HepG2 (cell line): ENCODE measurements around the gene PNRC1. TPM values are rescaled to one million over a fixed set of nuclear protein-coding genes. Genes with fewer than 3 reads are reported as not detected.

Experiments
- ARID3A ChIP-seq: IDR thresholded peaks from 2 replicates; pipeline ENCODE4 v1.6.1; 2012; ENCODE audit warnings: low read depth, low read length, improper control_type of control experiment
- CAMTA2 ChIP-seq: sonication (generic); formaldehyde crosslinking; IDR thresholded peaks from 2 replicates; pipeline ENCODE4 v1.4.0; 2020; ENCODE audit warnings: mild to moderate bottlenecking, missing genetic modification reagents, borderline replicate concordance
- ELF3 ChIP-seq: IDR thresholded peaks from 2 replicates; pipeline ENCODE4 v1.6.1; 2016; ENCODE audit warnings: missing genetic modification reagents, missing compliant biosample characterization
- ESRRA ChIP-seq: sonication (generic); formaldehyde crosslinking; IDR thresholded peaks from 2 replicates; pipeline ENCODE4 v1.5.1; 2020; ENCODE audit warnings: mild to moderate bottlenecking, low read depth, missing genetic modification reagents
- HDAC1 ChIP-seq: sonication (generic); formaldehyde crosslinking; IDR thresholded peaks from 2 replicates; pipeline ENCODE4 v1.5.1; 2020; ENCODE audit warnings: mild to moderate bottlenecking, missing genetic modification reagents
- HNRNPH1 ChIP-seq: fragments of 200-400 bp; formaldehyde crosslinking; optimal IDR thresholded peaks from 2 replicates; pipeline ENCODE3; 2017; ENCODE audit warnings: mild to moderate bottlenecking, low read depth, low read length
- KDM5B ChIP-seq: sonication (generic); formaldehyde crosslinking; IDR thresholded peaks from 2 replicates; pipeline ENCODE4 v1.4.0; 2020; ENCODE audit warnings: missing genetic modification reagents, mild to moderate bottlenecking, borderline replicate concordance
- SIX1 ChIP-seq: sonication (generic); formaldehyde crosslinking; IDR thresholded peaks from 2 replicates; pipeline ENCODE4 v1.4.0; 2020; ENCODE audit warnings: missing genetic modification reagents, borderline replicate concordance
- SOX13 ChIP-seq, 3 experiments: fragments of 450-650 bp in 1 of 3; sonication (generic) in 1 of 3; formaldehyde crosslinking in 1 of 3; IDR thresholded peaks in 2 of 3; conservative IDR thresholded peaks in 1 of 3; 2 replicates each; pipeline versions ENCODE4 v1.5.0 to v1.6.1; 2016 to 2020; ENCODE audit warnings: antibody characterized with exemption in 1 of 3, mild to moderate bottlenecking in 1 of 3, missing compliant biosample characterization in 1 of 3, missing genetic modification reagents in 1 of 3, moderate library complexity in 1 of 3
- TFE3 ChIP-seq: IDR thresholded peaks from 2 replicates; pipeline ENCODE4 v1.6.1; 2016
- ZBED4 ChIP-seq: sonication (generic); formaldehyde crosslinking; IDR thresholded peaks from 2 replicates; pipeline ENCODE4 v1.4.0; 2020; ENCODE audit warnings: missing genetic modification reagents, borderline replicate concordance
- ZBTB26 ChIP-seq: IDR thresholded peaks from 2 replicates; pipeline ENCODE4 v1.6.1; 2016; ENCODE audit warnings: missing compliant biosample characterization, missing genetic modification reagents, borderline replicate concordance
- ZFP36L2 ChIP-seq: sonication (generic); formaldehyde crosslinking; IDR thresholded peaks from 2 replicates; pipeline ENCODE4 v1.4.0; 2020; ENCODE audit warnings: missing genetic modification reagents
- ZNF160 ChIP-seq: sonication (generic); formaldehyde crosslinking; IDR thresholded peaks from 2 replicates; pipeline ENCODE4 v1.8.0; 2022; ENCODE audit warnings: mild to moderate bottlenecking, inconsistent platforms, missing genetic modification reagents
- ZNF235 ChIP-seq: sonication (generic); formaldehyde crosslinking; IDR thresholded peaks from 2 replicates; pipeline ENCODE4 v1.8.1; 2023; ENCODE audit warnings: mild to moderate bottlenecking, missing genetic modification reagents, borderline replicate concordance
- ZNF33A ChIP-seq: sonication (generic); formaldehyde crosslinking; IDR thresholded peaks from 2 replicates; pipeline ENCODE4 v1.5.1; 2020; ENCODE audit warnings: missing genetic modification reagents, mild to moderate bottlenecking, moderate library complexity, borderline replicate concordance
- ZNF564 ChIP-seq: sonication (generic); formaldehyde crosslinking; IDR thresholded peaks from 2 replicates; pipeline ENCODE4 v1.8.1; 2023; ENCODE audit warnings: mild to moderate bottlenecking, missing genetic modification reagents
- ZNF580 ChIP-seq: IDR thresholded peaks from 2 replicates; pipeline ENCODE4 v1.6.1; 2016; ENCODE audit warnings: low read depth, borderline replicate concordance
- polyA plus RNA-seq, 8 experiments: library from polyadenylated mRNA; depleted of rRNA in 3 of 8; stranded (reverse) in 7 of 8; unstranded in 1 of 8; fragments of >200 nt; fragmentation: Illumina TruSeq in 4 of 8; extraction: Trizol in 4 of 8; gene quantifications; 2 replicates each; pipeline versions ENCODE4 v1.2.1 to v1.2.3, GENCODE V29; 2011 to 2016; ENCODE audit warnings: low read depth in 4 of 8, missing spikeins in 1 of 8, mixed read lengths in 1 of 8; ENCODE audit not compliant: insufficient read depth in 1 of 8
- total RNA-seq, 5 experiments: library from RNA; depleted of rRNA; stranded (reverse); fragments of >200 nt; fragmentation: Illumina TruSeq; extraction: Trizol; gene quantifications; 2 replicates each; pipeline ENCODE4 v1.2.3, GENCODE V29; 2016; ENCODE audit warnings: low read depth in 1 of 5

PNRC1 gene
- total and polyA plus RNA-seq, 2 of the 13 experiments (the other 11 are each of a cell fraction or from before 2014, with no cell fraction given) = 17.6 to 36.0 TPM

GRCh38 chr6:89081423-89082322 lies 1.1 kb downstream of the PNRC1 start (continued):
- peak; percentile 83; the same call in 1 of the 2 replicates for TF ChIP-seq ZNF580 (CRISPR knock-in tag)
- 0 out of 2 replicates have a peak, but pooled peaks have one; percentile 19 for TF ChIP-seq TFE3 (CRISPR knock-in tag)
- TF ChIP-seq KDM5B (CRISPR knock-in tag) = peak; percentile 71; the same call in 1 of the 2 replicates
- TF ChIP-seq SOX13 (IDR thresholded peaks at IDR 0.05) = no peak
- TF ChIP-seq SOX13 (CRISPR knock-in tag; conservative IDR thresholded peaks at IDR 0.05 in 1 of 2, IDR thresholded peaks at IDR 0.05 in 1 of 2) = no peak; a peak in 1 of 4 replicates
- TF ChIP-seq ZNF564 = no peak; the same call in none of the 2 replicates
- peak; percentile 72; the same call in 1 of the 2 replicates for TF ChIP-seq CAMTA2 (CRISPR knock-in tag)
- TF ChIP-seq ZNF235 = no peak
- no peak for TF ChIP-seq ARID3A
- 0 out of 2 replicates have a peak, but pooled peaks have one; percentile 30 for TF ChIP-seq ELF3 (CRISPR knock-in tag)
- peak; percentile 52; the same call in 1 of the 2 replicates for TF ChIP-seq ZBTB26
- TF ChIP-seq ZNF160 = 0 out of 2 replicates have a peak, but pooled peaks have one; percentile 44
- 0 out of 2 replicates have a peak, but pooled peaks have one; percentile 25 for TF ChIP-seq SIX1 (CRISPR knock-in tag)
- TF ChIP-seq HNRNPH1 = peak; percentile 78
- no peak for TF ChIP-seq ZNF33A (CRISPR knock-in tag)
- no peak for TF ChIP-seq ZFP36L2 (CRISPR knock-in tag)
- peak; percentile 73 for TF ChIP-seq HDAC1 (CRISPR knock-in tag)
- no peak for TF ChIP-seq ESRRA (CRISPR knock-in tag)
- TF ChIP-seq ZBED4 (CRISPR knock-in tag) = no peak
